HG02943 (cell line): ENCODE data around the gene FSD1.
"Not testable (repeated sequence)": the region's sequence is repeated elsewhere in the genome, so short reads cannot be mapped to it uniquely, and the experiment has no call there.

Source experiments
- ATAC-seq: cut with Tn5 transposase; IDR thresholded peaks from one replicate; pipeline ENCODE4 v1.9.1; 2021; ENCODE audit warnings: mild to moderate bottlenecking, low read depth, moderate library complexity; ENCODE audit not compliant: unreplicated experiment

Gene FSD1

DNA sequence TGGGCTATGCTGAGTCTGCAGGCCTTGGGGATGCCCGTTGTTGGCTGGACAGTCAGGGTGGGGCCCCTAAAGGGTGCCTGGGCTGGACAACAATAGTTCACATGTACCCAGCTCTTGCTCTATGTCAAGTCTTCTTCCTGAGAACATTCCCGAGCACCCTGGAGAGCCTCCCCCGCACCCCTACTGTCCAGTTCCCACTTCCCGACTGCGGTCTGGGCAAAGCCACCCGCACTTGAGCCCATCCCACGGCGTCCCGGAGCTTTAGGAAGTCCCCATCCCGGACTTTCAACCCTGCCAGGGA, 37.9 kb downstream of the FSD1 start:
- ATAC-seq, result no peak

DNA sequence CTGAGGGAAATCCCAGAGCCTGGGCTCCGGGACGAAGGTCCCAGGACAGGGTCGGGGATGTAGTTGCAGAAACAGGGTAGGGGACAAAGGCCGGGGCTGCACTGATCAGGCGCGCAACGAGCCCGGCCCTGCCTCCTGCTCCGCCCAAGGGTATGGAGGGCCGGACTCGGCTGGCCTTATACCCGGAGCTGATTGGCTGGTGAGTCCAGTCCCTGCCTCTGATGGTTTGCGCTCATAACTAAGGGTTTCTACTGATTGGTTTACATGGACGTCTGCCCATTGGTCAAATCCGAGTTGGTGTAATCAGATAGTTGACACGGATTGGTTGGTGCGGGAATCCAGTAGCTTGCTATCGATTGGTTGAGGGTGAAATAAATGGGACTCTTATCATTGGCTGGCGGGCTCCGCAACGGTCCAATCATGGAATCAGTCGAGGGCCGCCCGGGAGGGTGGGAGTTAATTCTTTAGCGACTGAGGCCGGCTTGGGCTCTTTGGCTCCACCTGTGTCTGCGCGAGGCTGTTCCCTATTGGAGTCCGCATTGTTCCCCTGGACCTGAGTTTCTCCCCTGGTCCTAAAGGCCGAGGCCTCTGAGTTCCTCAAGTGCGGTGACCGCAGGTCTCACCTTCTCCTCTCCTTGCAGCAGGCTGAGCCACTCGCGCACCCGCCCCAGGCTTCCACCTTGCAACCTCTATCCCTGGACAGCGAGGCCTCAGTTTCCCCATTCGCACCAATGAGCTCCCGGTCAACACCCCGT, 38.4 kb downstream of the FSD1 start:
- ATAC-seq, result peak; percentile 76

DNA sequence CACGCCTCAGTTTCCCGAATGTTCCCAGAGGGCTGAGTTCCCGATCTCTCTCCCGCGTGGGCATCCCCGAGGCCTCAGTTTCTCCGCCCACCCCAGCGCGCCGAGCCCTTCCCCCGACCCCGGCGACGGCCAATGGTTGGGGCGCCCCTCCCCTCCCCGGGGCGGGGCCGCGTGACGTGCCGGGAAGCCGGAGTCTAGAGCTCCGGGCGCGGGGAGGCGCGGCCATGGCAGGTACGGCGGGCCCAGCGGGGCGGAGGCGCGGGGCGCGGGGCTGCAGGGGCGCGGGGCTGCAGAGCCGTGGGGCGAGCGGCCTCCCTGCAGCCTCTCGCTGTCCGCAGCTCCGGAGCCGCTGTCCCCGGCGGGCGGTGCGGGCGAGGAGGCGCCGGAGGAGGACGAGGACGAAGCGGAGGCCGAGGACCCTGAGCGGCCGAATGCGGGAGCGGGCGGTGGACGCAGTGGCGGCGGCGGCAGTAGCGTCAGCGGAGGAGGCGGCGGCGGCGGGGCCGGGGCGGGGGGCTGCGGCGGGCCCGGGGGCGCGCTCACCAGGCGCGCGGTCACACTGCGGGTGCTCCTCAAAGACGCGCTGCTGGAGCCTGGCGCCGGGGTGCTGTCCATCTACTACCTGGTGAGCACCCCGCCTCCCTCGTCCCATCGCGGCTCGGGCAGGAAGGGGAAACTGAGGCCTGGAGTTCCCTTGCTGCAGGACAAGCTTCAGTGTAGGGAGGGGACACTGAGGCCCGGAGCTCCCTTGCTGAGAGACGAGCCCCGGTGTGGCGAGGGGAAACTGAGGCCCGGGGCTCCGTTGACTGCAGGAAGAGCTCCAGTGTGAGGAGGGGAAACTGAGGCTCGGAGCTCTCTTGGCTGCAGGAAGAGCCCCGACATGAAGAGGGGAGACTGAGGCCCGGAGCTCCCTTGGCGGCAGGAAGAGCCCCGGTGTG, 39.2 kb downstream of the FSD1 start, which contains the start of gene MPND:
TSS of gene MPND (plus strand) at position 193 of the 938 bp plus-strand sequence. CDS start at position 225, 32 bp downstream.
- peak; percentile 46 for ATAC-seq

DNA sequence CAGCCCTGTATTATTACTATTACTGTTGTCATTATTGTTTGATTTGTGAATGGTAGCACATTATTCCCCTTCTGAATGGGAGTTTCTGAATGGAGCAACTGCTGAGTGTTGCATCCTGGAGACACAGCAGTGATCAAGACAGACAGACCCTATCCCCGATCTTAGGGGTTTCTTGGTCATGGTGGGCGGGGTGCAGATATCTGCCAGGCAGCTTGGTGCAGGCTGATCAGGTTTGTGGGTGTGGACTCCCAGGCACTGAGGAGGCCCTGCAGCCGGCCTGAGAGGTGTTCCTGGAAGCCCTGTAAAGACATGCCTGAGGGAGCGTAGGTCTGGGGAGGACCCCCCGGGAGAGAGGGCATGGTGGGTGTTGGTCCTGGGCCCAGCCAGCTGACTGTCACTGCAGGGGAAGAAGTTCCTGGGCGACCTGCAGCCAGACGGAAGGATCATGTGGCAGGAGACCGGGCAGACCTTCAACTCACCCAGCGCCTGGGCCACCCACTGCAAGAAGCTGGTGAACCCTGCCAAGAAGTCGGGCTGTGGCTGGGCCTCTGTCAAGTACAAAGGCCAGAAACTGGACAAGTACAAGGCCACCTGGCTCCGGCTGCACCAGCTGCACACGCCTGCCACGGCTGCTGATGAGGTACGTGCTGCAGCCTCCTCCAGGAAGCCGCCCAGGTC, 41.1 kb downstream of the FSD1 start:
- ATAC-seq, result no peak

DNA sequence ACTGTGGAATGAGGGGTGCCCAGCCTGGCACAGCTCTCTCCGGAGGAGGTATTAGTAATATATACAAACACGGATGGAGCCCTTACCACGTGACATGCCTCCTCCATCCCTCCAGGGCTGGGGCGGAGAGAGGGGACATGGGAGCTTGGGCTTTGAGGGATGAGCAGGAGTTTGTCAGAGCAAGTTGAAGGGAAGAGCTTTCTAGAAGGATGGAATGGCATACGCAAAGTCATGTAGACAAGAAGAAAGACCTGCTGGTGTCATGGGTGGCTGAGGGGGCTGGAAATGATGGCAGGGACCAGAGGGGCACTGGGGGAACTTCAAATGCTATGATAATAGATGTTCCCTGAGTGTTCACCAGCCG, 41.6 kb downstream of the FSD1 start:
- no peak for ATAC-seq

DNA sequence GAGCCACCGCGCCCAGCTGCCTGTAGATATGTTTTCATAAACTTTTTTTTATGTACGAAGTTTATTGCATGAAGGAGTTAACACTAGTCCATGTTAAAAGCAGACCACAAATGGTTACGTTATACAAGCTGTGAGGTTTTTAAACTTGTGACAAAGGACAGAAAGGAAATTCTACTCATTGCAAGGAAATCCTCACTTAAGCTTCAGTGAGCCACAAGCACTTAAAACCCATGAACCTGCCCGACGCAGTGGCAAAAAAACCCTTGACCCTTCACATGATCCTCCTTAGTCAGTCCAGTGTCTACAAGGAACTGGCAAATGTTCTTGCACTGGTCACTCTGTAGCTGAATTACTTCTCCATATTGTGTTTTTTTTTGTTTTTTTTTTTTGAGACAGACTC, 43.1 kb downstream of the FSD1 start:
- no peak for ATAC-seq

DNA sequence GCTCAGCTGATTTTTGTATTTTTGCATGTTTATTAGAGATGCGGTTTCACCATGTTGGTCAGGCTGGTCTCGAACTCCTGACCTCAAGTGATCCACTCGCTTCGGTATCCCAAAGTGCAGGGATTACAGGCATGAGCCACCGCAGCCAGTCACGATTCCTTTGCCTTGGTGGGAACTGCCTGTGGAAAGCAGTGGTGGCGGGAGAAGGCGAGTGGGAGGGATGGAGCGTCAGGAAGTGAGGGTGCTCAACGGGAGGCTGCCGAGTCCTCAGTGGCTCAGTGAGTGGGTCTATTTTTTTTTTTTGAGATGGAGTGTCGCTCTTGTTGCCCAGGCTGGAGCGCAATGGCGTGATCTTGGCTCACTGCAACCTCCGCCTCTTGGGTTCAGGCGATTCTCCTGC, 44.8 kb downstream of the FSD1 start:
- ATAC-seq, result not testable (repeated sequence)

DNA sequence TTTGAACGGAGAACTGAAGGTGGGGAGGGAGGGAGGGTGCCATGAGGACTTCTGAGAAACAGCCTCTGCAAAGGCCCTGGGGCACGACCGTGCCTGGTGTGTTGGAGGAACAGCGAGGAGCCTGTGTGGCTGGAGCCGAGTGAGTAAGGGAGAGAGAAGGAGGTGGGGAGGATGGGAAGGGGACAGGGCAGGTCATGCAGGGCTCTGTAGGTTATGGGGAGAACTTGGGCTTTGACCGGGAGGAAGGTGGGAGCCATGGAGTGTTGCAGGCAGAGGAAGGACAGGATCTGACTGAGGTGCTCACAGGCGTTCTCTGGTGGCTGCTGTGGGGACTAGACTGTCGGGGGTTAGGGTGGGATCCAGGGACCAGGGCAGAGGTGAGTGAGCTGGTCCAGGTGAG, 45.7 kb downstream of the FSD1 start:
- ATAC-seq, result no peak

DNA sequence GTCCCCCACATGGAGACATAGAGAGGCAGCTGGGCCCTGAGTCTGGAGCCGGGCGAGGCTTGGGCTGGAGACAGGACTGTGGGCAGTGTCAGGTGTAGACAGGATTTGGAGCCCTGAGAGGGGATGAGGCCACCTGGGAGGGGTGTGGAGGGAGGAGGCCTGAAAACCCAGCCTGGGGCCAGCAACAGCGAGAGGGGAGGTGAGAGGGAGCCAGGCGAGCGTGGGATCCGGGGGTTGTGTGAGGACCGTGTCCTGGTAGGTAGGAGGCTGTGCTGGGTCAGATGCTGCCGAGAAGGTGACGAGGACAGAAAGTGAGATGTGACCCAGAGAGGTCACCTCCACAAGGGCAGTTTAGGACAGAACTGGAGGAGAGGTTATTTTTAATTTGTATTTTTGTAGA, 46.3 kb downstream of the FSD1 start:
- no peak for ATAC-seq

DNA sequence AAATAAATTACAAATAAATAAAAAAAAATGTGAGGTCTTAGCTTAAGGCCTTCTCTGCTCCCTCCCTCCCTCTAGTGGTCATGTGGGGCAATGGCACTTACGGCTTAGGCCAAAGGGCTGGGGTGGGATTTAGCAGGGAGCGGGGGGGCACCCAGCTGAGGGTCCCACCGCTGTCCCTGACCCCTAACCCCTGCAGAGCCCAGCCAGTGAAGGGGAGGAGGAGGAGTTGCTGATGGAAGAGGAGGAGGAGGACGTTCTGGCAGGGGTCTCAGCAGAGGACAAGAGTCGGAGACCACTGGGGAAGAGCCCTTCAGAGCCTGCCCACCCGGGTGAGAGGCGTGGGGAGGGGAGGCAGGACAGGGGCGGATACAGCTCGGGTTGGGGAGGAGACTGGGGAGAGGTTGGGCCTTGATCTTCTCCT, 48.3 kb downstream of the FSD1 start:
- no peak for ATAC-seq

DNA sequence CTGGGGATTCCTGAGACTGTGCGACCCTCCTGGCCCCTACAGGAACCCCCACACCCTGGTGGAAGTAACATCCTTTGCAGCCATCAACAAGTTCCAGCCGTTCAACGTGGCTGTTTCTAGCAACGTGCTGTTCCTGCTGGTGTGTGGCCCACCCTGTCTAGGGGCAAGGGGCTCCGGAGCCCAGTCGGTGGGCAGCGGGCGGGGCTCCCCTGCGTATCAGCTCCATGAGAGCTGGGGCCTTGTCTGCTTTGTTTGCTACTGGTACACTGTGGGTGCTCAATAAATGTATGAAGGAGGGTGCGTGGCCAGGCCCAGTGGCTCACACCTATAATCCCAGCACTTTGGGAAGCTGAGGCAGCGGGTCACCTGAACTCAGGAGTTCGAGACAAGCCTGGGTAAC, 49.9 kb downstream of the FSD1 start:
- ATAC-seq, result no peak

DNA sequence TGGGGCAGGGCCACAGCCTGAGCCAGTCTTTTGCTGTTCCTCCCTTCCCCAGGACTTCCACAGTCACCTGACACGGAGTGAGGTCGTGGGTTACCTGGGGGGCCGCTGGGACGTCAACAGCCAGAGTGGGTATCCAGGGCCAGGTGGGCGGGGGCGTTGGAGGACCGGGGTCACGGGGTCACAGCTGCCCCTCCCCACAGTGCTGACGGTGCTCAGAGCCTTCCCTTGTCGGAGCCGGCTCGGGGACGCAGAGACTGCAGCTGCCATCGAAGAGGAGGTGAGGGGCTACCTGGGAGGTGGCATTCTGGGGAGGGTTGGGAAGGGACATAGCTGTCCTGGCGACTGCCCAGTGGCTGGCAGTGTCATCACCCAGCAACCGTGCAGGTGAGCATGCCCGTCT, 50.5 kb downstream of the FSD1 start:
- ATAC-seq, result no peak

DNA sequence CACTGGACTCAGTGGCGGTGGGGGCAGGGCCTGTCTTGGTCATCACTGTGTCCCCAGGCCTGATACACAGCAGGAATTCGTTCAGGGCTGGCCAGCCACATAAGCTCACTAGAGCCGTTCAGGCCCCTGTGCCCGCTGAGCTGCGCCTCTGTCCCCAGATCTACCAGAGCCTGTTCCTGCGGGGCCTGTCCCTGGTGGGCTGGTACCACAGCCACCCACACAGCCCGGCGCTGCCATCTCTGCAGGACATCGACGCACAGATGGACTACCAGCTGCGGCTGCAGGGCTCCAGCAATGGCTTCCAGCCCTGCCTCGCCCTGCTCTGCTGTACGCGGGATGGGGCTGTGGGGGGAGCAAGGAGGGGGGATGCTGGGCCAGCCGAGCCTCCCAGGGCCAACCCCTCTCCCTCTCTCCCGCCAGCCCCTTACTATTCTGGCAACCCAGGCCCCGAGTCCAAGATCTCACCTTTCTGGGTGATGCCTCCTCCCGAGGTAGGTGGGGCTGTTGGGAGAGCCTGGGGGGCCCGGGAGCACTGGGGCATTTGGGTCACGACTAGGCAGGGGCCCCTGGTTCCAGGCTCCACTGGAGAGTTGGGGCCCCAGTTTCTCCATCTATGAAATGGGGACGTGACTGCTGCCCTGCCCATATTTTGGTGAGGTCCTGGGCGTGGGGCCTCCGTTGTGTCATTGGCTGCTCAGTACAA, 52.8 kb downstream of the FSD1 start:
- ATAC-seq, result no peak

DNA sequence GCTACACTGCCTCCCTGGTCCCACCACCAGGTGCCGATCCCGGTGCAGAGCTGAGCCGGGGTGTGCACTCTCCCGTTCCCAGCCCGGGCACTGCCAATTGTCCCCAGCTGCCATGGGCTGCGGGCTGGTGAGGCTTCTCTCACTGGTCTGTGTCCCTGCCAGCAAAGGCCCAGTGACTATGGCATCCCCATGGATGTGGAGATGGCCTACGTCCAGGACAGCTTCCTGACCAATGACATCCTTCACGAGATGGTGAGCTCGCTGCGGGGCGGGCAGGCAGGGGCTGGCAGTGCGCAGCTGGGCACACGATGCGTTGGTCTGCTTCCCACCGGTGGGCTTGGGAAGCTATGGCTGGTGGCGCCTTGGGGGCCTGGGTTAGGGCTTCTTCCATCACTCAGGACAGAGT, 53.5 kb downstream of the FSD1 start:
- ATAC-seq, result no peak

DNA sequence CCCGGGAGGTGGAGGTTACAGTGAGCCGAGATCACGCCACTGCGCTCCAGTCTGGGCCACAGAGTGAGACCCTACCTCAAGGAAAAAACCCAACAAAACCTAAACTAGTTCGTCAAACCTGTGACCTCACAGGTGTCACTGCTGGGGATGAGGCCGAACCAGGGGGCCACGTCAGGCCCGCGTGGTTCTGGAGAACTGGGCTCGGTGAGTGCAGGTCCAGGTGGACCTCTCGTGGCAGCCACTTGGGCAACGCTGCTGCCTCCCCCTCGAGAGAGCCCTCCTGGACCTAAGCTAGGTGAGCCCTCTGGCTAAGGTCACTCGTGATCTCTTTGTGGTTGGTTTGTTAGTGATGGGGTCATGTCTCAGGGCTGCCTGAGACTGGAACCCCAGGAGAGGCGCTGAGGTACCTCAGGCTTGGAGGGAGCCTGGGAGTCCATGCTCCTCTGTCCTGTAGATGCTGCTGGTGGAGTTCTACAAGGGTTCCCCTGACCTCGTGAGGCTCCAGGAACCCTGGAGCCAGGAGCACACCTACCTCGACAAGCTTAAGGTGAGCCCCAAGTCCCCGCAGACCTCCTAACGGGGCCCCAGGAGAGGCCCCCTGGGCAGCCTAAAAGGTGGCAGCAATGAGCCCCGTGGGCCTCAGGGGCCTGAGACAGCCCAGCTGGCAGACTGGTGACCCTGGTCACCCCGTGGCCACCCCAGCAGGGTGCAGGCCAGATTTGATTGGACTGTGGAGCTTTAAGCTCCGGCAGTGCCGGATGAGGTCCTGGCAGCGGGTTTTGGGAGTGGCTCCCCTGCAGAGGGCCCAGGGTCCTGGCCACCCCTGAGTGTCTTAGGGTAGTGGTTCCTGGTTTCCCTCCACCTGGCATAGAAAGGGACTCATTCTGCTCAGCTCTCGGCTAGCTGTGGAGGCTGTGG, 54.6 kb downstream of the FSD1 start:
- no peak for ATAC-seq

DNA sequence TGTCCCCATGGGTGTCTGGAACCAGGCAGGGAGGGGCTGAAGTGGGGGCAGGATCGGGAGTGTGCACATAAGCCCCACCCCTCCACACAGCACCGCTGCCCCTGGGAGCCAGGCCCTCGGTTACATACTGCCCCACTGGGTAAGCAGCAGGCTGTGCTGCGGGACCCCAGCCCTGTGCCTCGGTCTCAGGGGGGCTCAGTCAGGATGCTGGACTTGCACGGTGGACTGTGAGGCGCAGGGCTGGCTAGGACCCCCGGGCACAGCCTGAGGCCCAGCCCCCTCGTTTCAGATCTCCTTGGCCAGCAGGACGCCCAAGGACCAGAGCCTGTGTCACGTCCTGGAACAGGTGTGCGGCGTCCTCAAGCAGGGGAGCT, 55.2 kb downstream of the FSD1 start:
- ATAC-seq, result no peak

DNA sequence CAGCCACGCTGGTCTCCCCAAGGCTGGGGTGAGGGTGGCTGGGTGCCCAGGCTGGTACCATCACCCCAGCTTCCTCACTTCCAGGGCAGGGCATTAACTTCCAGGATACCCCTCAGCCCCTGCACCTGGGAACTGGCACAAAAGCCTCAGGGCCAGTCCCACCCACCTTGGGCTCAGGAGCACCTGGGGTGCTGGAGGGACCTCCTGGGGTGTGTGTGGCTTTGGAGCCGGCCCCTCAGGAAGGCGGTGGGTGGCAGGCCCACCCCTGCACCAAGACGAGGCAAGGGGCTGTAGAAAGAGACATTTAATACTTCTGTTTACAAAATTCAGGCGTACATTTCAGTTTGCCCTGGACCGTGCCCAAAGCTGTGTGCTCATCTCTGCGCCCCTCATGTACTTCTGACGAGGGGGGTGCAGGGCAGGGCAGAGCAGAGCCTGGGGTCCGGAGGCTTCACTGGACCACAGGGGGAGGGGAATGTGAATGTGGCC, 55.7 kb downstream of the FSD1 start:
- no peak for ATAC-seq

DNA sequence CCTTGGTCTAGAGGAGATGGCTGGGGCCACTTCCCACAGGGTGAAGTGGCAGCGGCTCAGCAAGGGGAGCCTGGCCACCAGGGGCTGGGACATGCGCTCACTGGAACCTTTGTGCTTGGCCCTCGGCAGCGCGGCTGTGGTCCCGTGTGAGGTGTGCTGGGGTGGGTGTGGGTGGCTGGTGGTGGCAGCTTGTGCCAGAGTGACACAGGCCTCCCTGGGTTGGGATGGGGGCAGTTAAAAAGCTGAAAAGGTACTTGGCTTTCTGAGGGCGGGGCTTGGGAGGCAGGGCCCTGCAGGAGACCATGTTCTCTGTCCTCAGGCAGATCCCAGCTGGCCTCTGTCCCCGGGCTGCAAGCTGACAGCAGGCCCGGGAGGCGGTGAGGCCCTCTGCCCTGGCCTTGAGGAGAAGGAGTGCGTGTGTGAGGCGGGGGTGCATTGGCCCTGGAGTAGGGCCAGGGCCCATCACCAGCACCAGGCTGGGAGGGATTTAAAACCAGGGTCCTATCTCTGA, 56.3 kb downstream of the FSD1 start:
- ATAC-seq, result no peak
